NCI-H774 (cell line): ENCODE results near the gene APP.
"Not testable (repeated sequence)": the region's sequence is repeated elsewhere in the genome, so short reads cannot be mapped to it uniquely, and the experiment has no call there.

Source experiments
- DNase-seq: peaks from one replicate; lab custom pipeline; 2025; lab: John Stamatoyannopoulos, UW

The APP gene

GRCh38 chr21:25938658-25939395 lies 231.7 kb downstream of the APP start:
- no peak for DNase-seq

GRCh38 chr21:25936776-25937175 lies 233.8 kb downstream of the APP start:
- DNase-seq: no peak

- no peak for DNase-seq
Measured at GRCh38 chr21:25934771-25935224, 235.8 kb downstream of the APP start.

- no peak for DNase-seq
Measured at GRCh38 chr21:25934130-25934529, 236.4 kb downstream of the APP start.

GRCh38 chr21:25931765-25932164 lies 238.8 kb downstream of the APP start:
- no peak for DNase-seq

- DNase-seq: no peak
Measured at GRCh38 chr21:25929856-25930520, 240.6 kb downstream of the APP start.

- DNase-seq: no peak
Measured at GRCh38 chr21:25927195-25927880, 243.2 kb downstream of the APP start.

- DNase-seq: no peak
Measured at GRCh38 chr21:25925936-25926335, 244.6 kb downstream of the APP start.

GRCh38 chr21:25925064-25925800 lies 245.3 kb downstream of the APP start:
- DNase-seq: no peak

GRCh38 chr21:25918152-25918551 lies 252.4 kb downstream of the APP start:
- DNase-seq: not testable (repeated sequence)

GRCh38 chr21:25916226-25916625 lies 254.3 kb downstream of the APP start:
- no peak for DNase-seq

- DNase-seq: no peak
Measured at GRCh38 chr21:25913479-25913878, 257.1 kb downstream of the APP start.

GRCh38 chr21:25912402-25912746 lies 258.2 kb downstream of the APP start:
- DNase-seq: no peak

- no peak for DNase-seq
Measured at GRCh38 chr21:25911730-25912401, 258.7 kb downstream of the APP start.

GRCh38 chr21:25910809-25911208 lies 259.8 kb downstream of the APP start:
- DNase-seq: no peak

GRCh38 chr21:25909341-25909740 lies 261.2 kb downstream of the APP start:
- DNase-seq: no peak

GRCh38 chr21:25908495-25908894 lies 262.1 kb downstream of the APP start:
- DNase-seq: no peak

GRCh38 chr21:25907573-25908275 lies 262.8 kb downstream of the APP start:
- no peak for DNase-seq

GRCh38 chr21:25906587-25906986 lies 264.0 kb downstream of the APP start:
- DNase-seq: no peak

- DNase-seq: no peak
Measured at GRCh38 chr21:25905126-25905525, 265.4 kb downstream of the APP start.

GRCh38 chr21:25904044-25904695 lies 266.4 kb downstream of the APP start:
- DNase-seq: no peak
